Measurements from ENCODE around the gene ZNF277. TPM values are rescaled to one million over a fixed set of nuclear protein-coding genes. Genes with fewer than 3 reads are reported as not detected.

Gene ZNF277
- total RNA-seq: 25.9 and 61.2 TPM in 2 replicates

GRCh38 chr7:112206238-112206990 lies at the start of gene ZNF277, which contains the start of gene DOCK4:
ZNF277 (plus strand) TSS chr7:112206695; CDS start chr7:112206717, 22 bp downstream.
DOCK4 (minus strand) TSS chr7:112206399; CDS start chr7:112206138, 261 bp downstream.

Other genes with a start within 250 kb of the ZNF277 start
- 9.6 and 26.6 TPM in 2 replicates for gene DOCK4, start 296 bp upstream of the ZNF277 start, total RNA-seq
- gene IFRD1, start 243.8 kb downstream of the ZNF277 start, total RNA-seq: 40.3 and 97.8 TPM in 2 replicates

All from regular cardiac myocyte (primary cell).